SK-N-MC (cell line): ENCODE measurements around the gene LIMK1.

Experiments
- EZH2 ChIP-seq: fragments of 200-600 bp; sonication (generic); IDR thresholded peaks from one replicate; pipeline ENCODE4 v1.6.1; 2017; ENCODE audit warnings: antibody characterized with exemption
- FOXP2 ChIP-seq: optimal IDR thresholded peaks from 2 replicates; pipeline ENCODE3; 2011; ENCODE audit warnings: mild to moderate bottlenecking, moderate library complexity; ENCODE audit not compliant: insufficient read depth; ENCODE audit errors: extremely low read length, control extremely low read depth
- POLR2AphosphoS5 ChIP-seq: IDR thresholded peaks from 2 replicates; pipeline ENCODE4 v1.6.1; 2012; ENCODE audit warnings: mild to moderate bottlenecking, low read depth, low read length, borderline replicate concordance

DNA sequence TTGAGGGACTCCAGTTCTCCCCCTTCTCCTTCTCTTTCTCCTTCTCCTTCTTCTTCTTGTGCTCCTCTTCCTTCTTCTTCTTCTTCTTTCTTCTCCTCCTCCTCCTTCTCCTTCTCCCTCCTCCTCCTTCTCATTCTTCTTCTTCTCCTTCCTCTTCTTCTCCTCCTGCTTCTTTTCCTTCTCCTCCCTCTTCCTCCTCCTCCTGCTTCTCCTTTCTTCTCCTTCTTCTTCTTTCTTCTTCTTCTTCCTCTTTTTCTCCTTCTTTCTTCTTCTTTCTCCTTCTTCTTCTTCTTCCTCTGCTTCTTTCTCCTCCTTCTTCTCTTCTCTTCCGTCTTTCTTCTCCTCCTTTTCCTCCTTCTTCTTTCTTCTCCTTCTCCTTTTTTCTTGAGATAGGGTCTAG is 25.6 kb upstream of the LIMK1 start:
- TF ChIP-seq EZH2 (no peak), POLR2AphosphoS5 (no peak), FOXP2 (no peak)
